ENCODE results near the gene LRRC4C.

Gene LRRC4C

GRCh38 chr11:40841231-40841630 is 618.2 kb downstream of the LRRC4C start:
- no peak for DNase-seq

- DNase-seq, result no peak
Observed at GRCh38 chr11:40838181-40838683, 621.2 kb downstream of the LRRC4C start.

- no peak for DNase-seq
Observed at GRCh38 chr11:40827116-40827515, 632.3 kb downstream of the LRRC4C start.

GRCh38 chr11:40826601-40827000 is 632.9 kb downstream of the LRRC4C start:
- DNase-seq, result no peak

GRCh38 chr11:40825201-40825834 is 634.1 kb downstream of the LRRC4C start:
- DNase-seq, result no peak

- DNase-seq, result no peak
Observed at GRCh38 chr11:40819230-40819629, 640.2 kb downstream of the LRRC4C start.

- no peak for DNase-seq
Observed at GRCh38 chr11:40816976-40817375, 642.5 kb downstream of the LRRC4C start.

- no peak for DNase-seq
Observed at GRCh38 chr11:40797981-40798380, 661.5 kb downstream of the LRRC4C start.

- DNase-seq, result no peak
Observed at GRCh38 chr11:40787224-40787623, 672.2 kb downstream of the LRRC4C start.

- DNase-seq, result no peak
Observed at GRCh38 chr11:40763046-40763445, 696.4 kb downstream of the LRRC4C start.

GRCh38 chr11:40759341-40759740 is 700.1 kb downstream of the LRRC4C start:
- DNase-seq, result no peak

GRCh38 chr11:40754297-40754696 is 705.2 kb downstream of the LRRC4C start:
- DNase-seq, result no peak

GRCh38 chr11:40746282-40746681 is 713.2 kb downstream of the LRRC4C start:
- DNase-seq, result no peak

- no peak for DNase-seq
Observed at GRCh38 chr11:40732132-40732531, 727.3 kb downstream of the LRRC4C start.

- no peak for DNase-seq
Observed at GRCh38 chr11:40722179-40722795, 737.2 kb downstream of the LRRC4C start.

- DNase-seq, result no peak
Observed at GRCh38 chr11:40716344-40717130, 742.9 kb downstream of the LRRC4C start.

- DNase-seq, result no peak
Observed at GRCh38 chr11:40713083-40713482, 746.4 kb downstream of the LRRC4C start.

- no peak for DNase-seq
Observed at GRCh38 chr11:40701027-40701426, 758.4 kb downstream of the LRRC4C start.

GRCh38 chr11:40689823-40690222 is 769.6 kb downstream of the LRRC4C start:
- no peak for DNase-seq

- DNase-seq, result no peak
Observed at GRCh38 chr11:40688369-40688768, 771.1 kb downstream of the LRRC4C start.

- DNase-seq, result no peak
Observed at GRCh38 chr11:40686765-40687164, 772.7 kb downstream of the LRRC4C start.

- no peak for DNase-seq
Observed at GRCh38 chr11:40683010-40683409, 776.4 kb downstream of the LRRC4C start.

GRCh38 chr11:40679276-40679675 is 780.2 kb downstream of the LRRC4C start:
- no peak for DNase-seq

- DNase-seq, result no peak
Observed at GRCh38 chr11:40647295-40647694, 812.2 kb downstream of the LRRC4C start.
